GM06990 (cell line): ENCODE data around the gene MYO1D.
"Not testable (repeated sequence)": the region's sequence is repeated elsewhere in the genome, so short reads cannot be mapped to it uniquely, and the experiment has no call there.

Source experiments
- DNase-seq: peaks from one replicate; pipeline ENCODE4 v3.0.0-alpha.2; 2011; ENCODE audit not compliant: insufficient read length; ENCODE audit errors: extremely low read depth
- H3K27me3 ChIP-seq: replicated peaks from 2 replicates; pipeline ENCODE4 v1.6.0; 2011; ENCODE audit warnings: low read length; ENCODE audit not compliant: control insufficient read depth, insufficient read depth
- H3K36me3 ChIP-seq: 2 replicates; pipeline ENCODE4 v1.5.1; 2011; ENCODE audit warnings: low read length; ENCODE audit not compliant: control insufficient read depth, insufficient read depth
- H3K4me3 ChIP-seq: replicated peaks from 2 replicates; pipeline ENCODE4 v1.5.1; 2011; ENCODE audit warnings: low read depth, mild to moderate bottlenecking, control low read depth, low read length
- CTCF ChIP-seq: IDR thresholded peaks from 2 replicates; pipeline ENCODE4 v1.5.1; 2011; ENCODE audit warnings: low read length, control low read depth, mild to moderate bottlenecking, inconsistent platforms; ENCODE audit not compliant: insufficient read depth, poor library complexity, severe bottlenecking

The MYO1D gene

GRCh38 chr17:32876417-32877163 lies at the start of gene MYO1D:
Gene MYO1D (minus strand): TSS chr17:32877124. CDS start chr17:32876872, 252 bp downstream.
- Histone ChIP-seq H3K4me3 (peak within 1 kb of the TSS; percentile 75), H3K36me3 (no peaks in the 10 kb centered on the region; the same call in 1 of the 2 replicates), H3K27me3 (no peaks in the 10 kb centered on the region)
- peak; percentile 86 for DNase-seq
- peak; percentile 42 for TF ChIP-seq CTCF

- peaks cover 9% of the 10 kb centered on the region for H3K27me3 ChIP-seq
- H3K36me3 ChIP-seq: no peaks in the 10 kb centered on the region
- no peak for DNase-seq
- TF ChIP-seq CTCF: no peak
- H3K4me3 ChIP-seq: no peak overlapping the region
Observed at GRCh38 chr17:32926183-32926582, 49.3 kb upstream of the MYO1D start.

GRCh38 chr17:32923905-32924304 lies 47.0 kb upstream of the MYO1D start:
- not testable (repeated sequence) for H3K27me3 ChIP-seq, H3K36me3 ChIP-seq, DNase-seq, H3K4me3 ChIP-seq

- TF ChIP-seq CTCF: no peak
- DNase-seq: no peak
- Histone ChIP-seq H3K4me3 (no peak overlapping the region), H3K27me3 (no peaks in the 10 kb centered on the region), H3K36me3 (no peaks in the 10 kb centered on the region)
Observed at GRCh38 chr17:32921017-32921416, 44.1 kb upstream of the MYO1D start.

GRCh38 chr17:32920293-32920692 lies 43.4 kb upstream of the MYO1D start:
- no peak for DNase-seq
- H3K4me3 ChIP-seq: no peak overlapping the region
- no peak for TF ChIP-seq CTCF
- no peaks in the 10 kb centered on the region; the same call in 1 of the 2 replicates for H3K27me3 ChIP-seq
- no peaks in the 10 kb centered on the region for H3K36me3 ChIP-seq

- H3K4me3 ChIP-seq, H3K36me3 ChIP-seq, DNase-seq, H3K27me3 ChIP-seq: not testable (repeated sequence)
Observed at GRCh38 chr17:32919876-32920275, 43.0 kb upstream of the MYO1D start.
